H9 (cell line): ENCODE results near the gene MAGEA2. TPM values are rescaled to one million over a fixed set of nuclear protein-coding genes. Genes with fewer than 3 reads are reported as not detected.
"Not testable (repeated sequence)": the region's sequence is repeated elsewhere in the genome, so short reads cannot be mapped to it uniquely, and the experiment has no call there.

ENCODE experiments used
- DNase-seq: peaks from one replicate; pipeline ENCODE4 v3.0.0-alpha.2; 2017
- H2AFZ ChIP-seq: one replicate; pipeline ENCODE4 v1.6.1; 2013; ENCODE audit warnings: mild to moderate bottlenecking, low read length, control low read depth, moderate library complexity
- H2AK5ac ChIP-seq: 2 replicates; pipeline ENCODE4 v1.6.1; 2013; ENCODE audit warnings: low read length, control low read depth, mixed read lengths; ENCODE audit not compliant: insufficient read length
- H2BK120ac ChIP-seq: one replicate; pipeline ENCODE4 v1.6.1; 2013; ENCODE audit warnings: low read depth, mild to moderate bottlenecking, low read length, control low read depth, inconsistent platforms; ENCODE audit not compliant: poor library complexity, severe bottlenecking
- H2BK12ac ChIP-seq: 2 replicates; pipeline ENCODE4 v1.6.1; 2013; ENCODE audit warnings: low read length, control low read depth, mixed read lengths, low read depth; ENCODE audit not compliant: insufficient read length
- H2BK15ac ChIP-seq: 2 replicates; pipeline ENCODE4 v1.6.1; 2013; ENCODE audit warnings: low read depth, low read length, control low read depth
- H2BK20ac ChIP-seq: one replicate; pipeline ENCODE4 v1.6.1; 2013; ENCODE audit warnings: low read depth, mild to moderate bottlenecking, low read length, control low read depth, inconsistent platforms; ENCODE audit not compliant: poor library complexity, severe bottlenecking
- H2BK5ac ChIP-seq: 2 replicates; pipeline ENCODE4 v1.6.1; 2013; ENCODE audit warnings: low read length, control low read depth, mixed read lengths; ENCODE audit not compliant: insufficient read length
- H3K14ac ChIP-seq: 2 replicates; pipeline ENCODE4 v1.6.1; 2013; ENCODE audit warnings: low read length, control low read depth; ENCODE audit not compliant: insufficient read depth
- H3K18ac ChIP-seq: 2 replicates; pipeline ENCODE4 v1.6.1; 2013; ENCODE audit warnings: low read depth, mild to moderate bottlenecking, mixed read lengths, low read length, control low read depth; ENCODE audit not compliant: insufficient read length
- H3K23ac ChIP-seq: 2 replicates; pipeline ENCODE4 v1.6.1; 2013; ENCODE audit warnings: low read length, control low read depth, mixed read lengths, low read depth; ENCODE audit not compliant: insufficient read length
- H3K23me2 ChIP-seq: 2 replicates; pipeline ENCODE4 v1.6.1; 2013; ENCODE audit warnings: low read depth, mild to moderate bottlenecking, mixed read lengths, low read length, control low read depth; ENCODE audit not compliant: insufficient read length, poor library complexity, severe bottlenecking
- H3K27ac ChIP-seq: 2 replicates; pipeline ENCODE4 v1.5.1; 2013; ENCODE audit warnings: low read length, control low read depth, mixed read lengths, low read depth; ENCODE audit not compliant: insufficient read length
- H3K27me3 ChIP-seq: 2 replicates; pipeline ENCODE4 v1.6.1; 2013; ENCODE audit warnings: low read length, control low read depth, inconsistent platforms; ENCODE audit not compliant: insufficient read depth
- H3K4ac ChIP-seq: 2 replicates; pipeline ENCODE4 v1.6.1; 2013; ENCODE audit warnings: low read depth, mild to moderate bottlenecking, control low read depth, inconsistent platforms, low read length, moderate library complexity
- H3K4me1 ChIP-seq: 2 replicates; pipeline ENCODE4 v1.6.1; 2013; ENCODE audit warnings: low read length, control low read depth, inconsistent platforms; ENCODE audit not compliant: insufficient read depth
- H3K4me2 ChIP-seq: 2 replicates; pipeline ENCODE4 v1.6.1; 2013; ENCODE audit warnings: low read length, control low read depth, mixed read lengths; ENCODE audit not compliant: insufficient read length, insufficient read depth
- H3K56ac ChIP-seq: 2 replicates; pipeline ENCODE4 v1.6.1; 2013; ENCODE audit warnings: low read depth, mild to moderate bottlenecking, mixed read lengths, low read length, control low read depth; ENCODE audit not compliant: insufficient read length
- H3K79me1 ChIP-seq: 2 replicates; pipeline ENCODE4 v1.6.1; 2013; ENCODE audit warnings: low read depth, mild to moderate bottlenecking, moderate library complexity, low read length, control low read depth, inconsistent platforms; ENCODE audit not compliant: insufficient read depth, poor library complexity, severe bottlenecking
- H3K79me2 ChIP-seq: 2 replicates; pipeline ENCODE4 v1.6.1; 2013; ENCODE audit warnings: low read length, control low read depth, inconsistent platforms; ENCODE audit not compliant: insufficient read depth
- H3K9ac ChIP-seq: 2 replicates; pipeline ENCODE4 v1.6.1; 2013; ENCODE audit warnings: low read length, control low read depth, mixed read lengths; ENCODE audit not compliant: insufficient read length; ENCODE audit errors: extremely low read depth
- H3K9me3 ChIP-seq: one replicate; pipeline ENCODE4 v1.6.1; 2013; ENCODE audit warnings: low read depth, low read length, inconsistent platforms; ENCODE audit not compliant: control insufficient read depth
- H3T11ph ChIP-seq: one replicate; pipeline ENCODE4 v1.6.1; 2013; ENCODE audit warnings: mild to moderate bottlenecking, low read length, control low read depth, inconsistent platforms
- H4K20me1 ChIP-seq: one replicate; pipeline ENCODE4 v1.6.1; 2013; ENCODE audit not compliant: control insufficient read depth, insufficient read length, insufficient read depth
- H4K5ac ChIP-seq: 2 replicates; pipeline ENCODE4 v1.6.1; 2013; ENCODE audit warnings: low read depth, mild to moderate bottlenecking, mixed read lengths, low read length, control low read depth; ENCODE audit not compliant: insufficient read length
- H4K8ac ChIP-seq: replicated peaks from 2 replicates; pipeline ENCODE4 v1.6.1; 2013; ENCODE audit warnings: low read length, control low read depth, mixed read lengths, low read depth; ENCODE audit not compliant: insufficient read length
- H4K91ac ChIP-seq: 2 replicates; pipeline ENCODE4 v1.6.1; 2013; ENCODE audit warnings: low read depth, mild to moderate bottlenecking, moderate library complexity, mixed read lengths, low read length, control low read depth; ENCODE audit not compliant: insufficient read length
- H3K27ac Mint-ChIP-seq, 3 experiments: 2 replicates in 2 of 3; 3 replicates in 1 of 3; pipeline ENCODE4 v1.8.0; 2020 to 2021; ENCODE audit warnings: mixed read lengths in 3 of 3, mild to moderate bottlenecking in 1 of 3, moderate library complexity in 1 of 3
- H3K27me3 Mint-ChIP-seq: 2 replicates; pipeline ENCODE4 v1.8.0; 2021; ENCODE audit warnings: low read depth, mild to moderate bottlenecking, moderate library complexity, mixed read lengths
- H3K36me3 Mint-ChIP-seq, 3 experiments: 2 replicates in 2 of 3; 3 replicates in 1 of 3; pipeline ENCODE4 v1.8.0; 2020 to 2021; ENCODE audit warnings: low read depth in 3 of 3, mixed read lengths in 3 of 3; ENCODE audit not compliant: insufficient read depth in 1 of 3
- H3K4me1 Mint-ChIP-seq, 2 experiments: 2 replicates each; pipeline ENCODE4 v1.8.0; 2020; ENCODE audit warnings: mixed read lengths in 2 of 2
- H3K4me3 Mint-ChIP-seq, 2 experiments: 2 replicates in 1 of 2; 3 replicates in 1 of 2; pipeline ENCODE4 v1.8.0; 2020 to 2021; ENCODE audit warnings: mild to moderate bottlenecking in 2 of 2, mixed read lengths in 2 of 2, moderate library complexity in 1 of 2
- H3K9me3 Mint-ChIP-seq, 2 experiments: 2 replicates in 1 of 2; 3 replicates in 1 of 2; pipeline ENCODE4 v1.8.0; 2020; ENCODE audit warnings: mild to moderate bottlenecking in 2 of 2, mixed read lengths in 2 of 2, moderate library complexity in 1 of 2
- CTCF ChIP-seq: fragments of 200-600 bp; sonication (generic); conservative IDR thresholded peaks from 3 replicates; pipeline ENCODE4 v1.8.0; 2021; ENCODE audit warnings: antibody characterized with exemption, mild to moderate bottlenecking
- WGBS: extraction: QIAGEN DNeasy Blood & Tissue Kit; methylation state at CpG from one replicate; pipeline ENCODE4 v1.1.7; 2013; ENCODE audit warnings: missing lambda C conversion rate, low lambda C conversion rate, mixed read lengths; ENCODE audit not compliant: insufficient read length; ENCODE audit errors: extremely low coverage; 5-methylcytosine and 5-hydroxymethylcytosine counted together
- total RNA-seq: library from RNA; stranded (reverse); gene quantifications from 2 replicates; pipeline ENCODE4 v1.2.1, GENCODE V29; 2021

The MAGEA2 gene
- total RNA-seq, 1 experiment from 2014 or later, result 0.13 TPM

GRCh38 chrX:152725409-152725808, 28.2 kb downstream of the MAGEA2 start:
- H3T11ph ChIP-seq, result no peak overlapping the region
- H3K23ac ChIP-seq, result no peak overlapping the region
- no peak for DNase-seq
- no CpG with 5 or more reads among the region's 7 CpGs for WGBS
- H3K18ac ChIP-seq, result no peak overlapping the region
- H4K8ac ChIP-seq, result no peak overlapping the region
- H4K5ac ChIP-seq, result no peak overlapping the region
- H3K56ac ChIP-seq, result no peak overlapping the region
- TF ChIP-seq CTCF, result no peak
- H2BK5ac ChIP-seq, result no peak overlapping the region
- H2AK5ac ChIP-seq, result no peak overlapping the region
- no peak overlapping the region for H3K4ac ChIP-seq
- no peaks in the 10 kb centered on the region for H3K4me1 Mint-ChIP-seq
- H3K27ac ChIP-seq, result no peak overlapping the region
- H3K9me3 Mint-ChIP-seq, result peaks cover 37 to 42% of the 10 kb centered on the region in 2 experiments
- no peak overlapping the region for H2BK120ac ChIP-seq
- H3K79me1 ChIP-seq, result no peaks in the 10 kb centered on the region
- H2AFZ ChIP-seq, result no peak overlapping the region
- H2BK12ac ChIP-seq, result no peak overlapping the region
- no peaks in the 10 kb centered on the region for H3K23me2 ChIP-seq
- no peak overlapping the region for H2BK20ac ChIP-seq
- peaks cover 15% of the 10 kb centered on the region for H3K9me3 ChIP-seq
- no peaks in the 10 kb centered on the region for H3K27me3 ChIP-seq
- no peaks in the 10 kb centered on the region for H4K20me1 ChIP-seq
- no peaks in the 10 kb centered on the region for H3K79me2 ChIP-seq
- no peak overlapping the region for H4K91ac ChIP-seq
- H3K9ac ChIP-seq, result no peak overlapping the region
- H3K27ac Mint-ChIP-seq, result no peak overlapping the region
- H3K4me1 ChIP-seq, result no peaks in the 10 kb centered on the region
- H2BK15ac ChIP-seq, result no peak overlapping the region
- no peak overlapping the region for H3K4me3 Mint-ChIP-seq
- H3K14ac ChIP-seq, result no peak overlapping the region
- peaks cover 3% of the 10 kb centered on the region for H3K27me3 Mint-ChIP-seq
- H3K4me2 ChIP-seq, result no peak overlapping the region
- no peaks in the 10 kb centered on the region; a peak in 1 of 7 replicates for H3K36me3 Mint-ChIP-seq

GRCh38 chrX:152713815-152714787, 39.5 kb downstream of the MAGEA2 start, which contains the start of gene MAGEA2B:
Gene MAGEA2B (plus strand): TSS chrX:152714628. CDS start chrX:152717107, 2,479 bp downstream.
- H3K18ac ChIP-seq, H3K9me3 ChIP-seq, H3K14ac ChIP-seq, H3K27me3 Mint-ChIP-seq, H4K8ac ChIP-seq, H2AFZ ChIP-seq, H3T11ph ChIP-seq, H3K56ac ChIP-seq, DNase-seq, H4K5ac ChIP-seq, H3K27ac Mint-ChIP-seq, H3K4me3 Mint-ChIP-seq, H4K20me1 ChIP-seq, H3K36me3 Mint-ChIP-seq, H3K27ac ChIP-seq, H3K23me2 ChIP-seq, H2BK12ac ChIP-seq, H4K91ac ChIP-seq, H3K9me3 Mint-ChIP-seq, H3K4me1 Mint-ChIP-seq, H3K79me2 ChIP-seq, H3K23ac ChIP-seq, H3K4me1 ChIP-seq, H3K4ac ChIP-seq, H3K79me1 ChIP-seq, H2BK5ac ChIP-seq, H3K27me3 ChIP-seq, H2AK5ac ChIP-seq, H3K9ac ChIP-seq, H3K4me2 ChIP-seq, H2BK20ac ChIP-seq, H2BK120ac ChIP-seq, H2BK15ac ChIP-seq: not testable (repeated sequence)
- no CpG with 5 or more reads among the region's 35 CpGs for WGBS
